GM23338 (cell line): ENCODE results near the gene FEZF2. TPM values are rescaled to one million over a fixed set of nuclear protein-coding genes. Genes with fewer than 3 reads are reported as not detected.
A peak's percentile ranks its signal among the peaks of the same experiment; 100 is the strongest.

Experiments used
- ATAC-seq: fragments of 200-7000 bp; cut with Tn5 transposase; 3 replicates; pipeline ENCODE4 v1.9.1; 2020
- DNase-seq: peaks from one replicate; pipeline ENCODE4 v3.0.0-alpha.2; 2015; ENCODE audit warnings: low spot score
- H2AFZ ChIP-seq: fragments of 200-600 bp; sonication (generic); 2 replicates; pipeline ENCODE4 v1.8.0; 2016; ENCODE audit warnings: antibody characterized with exemption, mild to moderate bottlenecking, moderate library complexity
- H3F3A ChIP-seq: fragments of 200-600 bp; sonication (generic); replicated peaks from 2 replicates; pipeline ENCODE4 v1.8.0; 2017; ENCODE audit warnings: antibody characterized with exemption, mixed run types, low read depth
- H3K27ac ChIP-seq: fragments of 200-600 bp; sonication (generic); 2 replicates; pipeline ENCODE4 v1.6.1; 2016; ENCODE audit warnings: low read depth
- H3K27me3 ChIP-seq: fragments of 200-600 bp; sonication (generic); 2 replicates; pipeline ENCODE4 v1.8.0; 2016; ENCODE audit warnings: mild to moderate bottlenecking, mixed run types, moderate library complexity; ENCODE audit not compliant: insufficient read depth
- H3K36me3 ChIP-seq: fragments of 200-600 bp; sonication (generic); 2 replicates; pipeline ENCODE4 v1.8.0; 2016; ENCODE audit warnings: mild to moderate bottlenecking; ENCODE audit not compliant: insufficient read depth
- H3K4me1 ChIP-seq: fragments of 200-600 bp; sonication (generic); 2 replicates; pipeline ENCODE4 v1.8.0; 2016; ENCODE audit warnings: mild to moderate bottlenecking, moderate library complexity; ENCODE audit not compliant: insufficient read depth
- H3K4me2 ChIP-seq: fragments of 200-600 bp; sonication (generic); 2 replicates; pipeline ENCODE4 v1.7.1; 2017; ENCODE audit warnings: mixed run types
- H3K4me3 ChIP-seq: fragments of 200-600 bp; sonication (generic); 2 replicates; pipeline ENCODE4 v1.6.1; 2016; ENCODE audit warnings: mixed run types
- H3K79me2 ChIP-seq: fragments of 200-600 bp; sonication (generic); replicated peaks from 2 replicates; pipeline ENCODE4 v1.8.0; 2017; ENCODE audit warnings: mild to moderate bottlenecking; ENCODE audit not compliant: insufficient read depth
- H3K9me2 ChIP-seq: fragments of 200-600 bp; sonication (generic); 2 replicates; pipeline ENCODE4 v1.8.0; 2017; ENCODE audit not compliant: insufficient read depth
- H4K20me1 ChIP-seq: fragments of 200-600 bp; sonication (generic); replicated peaks from 2 replicates; pipeline ENCODE4 v1.8.0; 2017; ENCODE audit warnings: mild to moderate bottlenecking; ENCODE audit not compliant: insufficient read depth
- H3K27ac Mint-ChIP-seq: 2 replicates; pipeline ENCODE4 v1.8.0; 2020; ENCODE audit warnings: inconsistent platforms, mild to moderate bottlenecking, moderate library complexity, mixed read lengths
- H3K27me3 Mint-ChIP-seq: 3 replicates; pipeline ENCODE4 v1.8.0; 2022; ENCODE audit warnings: low read depth, mild to moderate bottlenecking, moderate library complexity, mixed read lengths, inconsistent platforms; ENCODE audit not compliant: insufficient read depth, poor library complexity
- H3K36me3 Mint-ChIP-seq: 3 replicates; pipeline ENCODE4 v1.8.0; 2021; ENCODE audit warnings: low read depth, mild to moderate bottlenecking, inconsistent platforms, moderate library complexity, mixed read lengths
- H3K4me1 Mint-ChIP-seq: 3 replicates; pipeline ENCODE4 v1.8.0; 2020; ENCODE audit warnings: mild to moderate bottlenecking, inconsistent platforms, mixed read lengths
- H3K4me3 Mint-ChIP-seq: 3 replicates; pipeline ENCODE4 v1.8.0; 2021; ENCODE audit warnings: moderate library complexity, mild to moderate bottlenecking, inconsistent platforms, mixed read lengths
- H3K9me3 Mint-ChIP-seq: 3 replicates; pipeline ENCODE4 v1.8.0; 2020; ENCODE audit warnings: moderate library complexity, mild to moderate bottlenecking, inconsistent platforms, mixed read lengths
- EZH2 ChIP-seq: fragments of 200-600 bp; sonication (generic); IDR thresholded peaks from one replicate; pipeline ENCODE4 v1.8.0; 2017; ENCODE audit warnings: antibody characterized with exemption, mild to moderate bottlenecking, low read depth; ENCODE audit not compliant: unreplicated experiment
- polyA plus RNA-seq: library from polyadenylated mRNA; unstranded; fragments of >200 nt; fragmentation: Nextera tagmentation; extraction: Ambion mirVana; gene quantifications from 2 replicates; pipeline ENCODE4 v1.2.1, GENCODE V29; 2016
- total RNA-seq: library from RNA; depleted of rRNA; stranded (reverse); fragments of >200 nt; shearing (Covaris generic); gene quantifications from 2 replicates; pipeline ENCODE4 v1.2.3, GENCODE V29; 2014
- TF ChIP-seq, protein P1 (sequence below): fragments of 250-450 bp; sonication (Bioruptor Pico); IDR thresholded peaks from 2 replicates; pipeline ENCODE4 v1.5.0; 2020; ENCODE audit warnings: mild to moderate bottlenecking, moderate library complexity
- TF ChIP-seq, protein P2 (sequence below), 2 experiments: fragments of 200-600 bp in 1 of 2; sonication (generic) in 1 of 2; conservative IDR thresholded peaks; 2 replicates each; pipeline versions ENCODE4 v1.5.1 to v1.6.1; 2016 to 2017; ENCODE audit warnings: antibody characterized with exemption in 2 of 2, low read depth in 2 of 2, mild to moderate bottlenecking in 2 of 2, moderate library complexity in 1 of 2
- TF ChIP-seq, protein P3 (sequence below): IDR thresholded peaks from 2 replicates; pipeline ENCODE4 v1.6.1; 2016; ENCODE audit warnings: antibody characterized with exemption

Gene FEZF2
- total and polyA plus RNA-seq, 2 experiments from 2014 or later: not detected

DNA sequence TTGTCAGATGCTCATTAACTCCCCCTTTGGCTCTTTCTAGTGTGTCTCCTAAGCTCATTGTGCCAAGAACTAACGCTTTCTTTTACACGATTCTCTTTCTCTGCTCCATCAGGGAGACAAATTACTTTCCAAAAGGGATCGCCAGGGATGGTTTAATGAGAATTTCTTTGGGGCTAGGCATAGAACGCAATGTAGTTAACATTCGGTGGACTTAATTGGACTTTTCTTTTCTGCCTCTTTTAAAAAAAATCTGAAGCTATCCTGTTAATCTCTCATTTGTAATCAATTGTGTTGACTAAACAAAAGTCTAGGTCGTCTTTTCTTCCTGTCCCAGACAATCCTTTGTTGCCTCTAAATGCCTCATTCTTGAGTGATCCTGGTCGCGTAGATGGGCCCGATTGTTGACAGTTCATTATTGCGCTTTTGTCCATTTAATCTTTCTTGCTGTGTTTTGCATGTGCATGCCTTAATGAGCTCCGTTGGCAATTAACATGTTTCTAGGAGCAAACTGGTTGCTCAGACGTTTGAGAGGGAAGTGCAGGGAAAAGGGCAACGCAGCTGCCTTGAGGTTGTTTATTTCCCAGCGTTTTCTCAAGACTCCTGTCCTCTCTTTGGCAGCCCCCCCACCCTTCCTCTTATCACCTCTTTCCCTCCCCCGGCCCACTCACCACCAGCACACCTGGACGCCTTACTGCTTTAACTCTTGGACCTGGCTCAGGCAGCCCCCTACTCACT, 7.8 kb downstream of the FEZF2 start:
- no peaks in the 10 kb centered on the region for H3K36me3 ChIP-seq
- Mint-ChIP-seq H3K27ac (no peak overlapping the region), H3K4me3 (peak overlapping the region; percentile 59), H3K9me3 (no peaks in the 10 kb centered on the region), H3K4me1 (peaks cover 50% of the 10 kb centered on the region), H3K36me3 (no peaks in the 10 kb centered on the region), H3K27me3 (peaks cover 77% of the 10 kb centered on the region)
- peaks cover 92% of the 10 kb centered on the region for H3K27me3 ChIP-seq
- ATAC-seq: no peak
- H3F3A ChIP-seq: peaks cover 20% of the 10 kb centered on the region
- H3K4me1 ChIP-seq: peaks cover 51% of the 10 kb centered on the region
- H3K79me2 ChIP-seq: no peaks in the 10 kb centered on the region
- H3K27ac ChIP-seq: no peak overlapping the region
- no peaks in the 10 kb centered on the region for H3K9me2 ChIP-seq
- peak overlapping the region; percentile 80 for H3K4me2 ChIP-seq
- H3K4me3 ChIP-seq: peak overlapping the region; percentile 63
- TF ChIP-seq, protein P1, sequence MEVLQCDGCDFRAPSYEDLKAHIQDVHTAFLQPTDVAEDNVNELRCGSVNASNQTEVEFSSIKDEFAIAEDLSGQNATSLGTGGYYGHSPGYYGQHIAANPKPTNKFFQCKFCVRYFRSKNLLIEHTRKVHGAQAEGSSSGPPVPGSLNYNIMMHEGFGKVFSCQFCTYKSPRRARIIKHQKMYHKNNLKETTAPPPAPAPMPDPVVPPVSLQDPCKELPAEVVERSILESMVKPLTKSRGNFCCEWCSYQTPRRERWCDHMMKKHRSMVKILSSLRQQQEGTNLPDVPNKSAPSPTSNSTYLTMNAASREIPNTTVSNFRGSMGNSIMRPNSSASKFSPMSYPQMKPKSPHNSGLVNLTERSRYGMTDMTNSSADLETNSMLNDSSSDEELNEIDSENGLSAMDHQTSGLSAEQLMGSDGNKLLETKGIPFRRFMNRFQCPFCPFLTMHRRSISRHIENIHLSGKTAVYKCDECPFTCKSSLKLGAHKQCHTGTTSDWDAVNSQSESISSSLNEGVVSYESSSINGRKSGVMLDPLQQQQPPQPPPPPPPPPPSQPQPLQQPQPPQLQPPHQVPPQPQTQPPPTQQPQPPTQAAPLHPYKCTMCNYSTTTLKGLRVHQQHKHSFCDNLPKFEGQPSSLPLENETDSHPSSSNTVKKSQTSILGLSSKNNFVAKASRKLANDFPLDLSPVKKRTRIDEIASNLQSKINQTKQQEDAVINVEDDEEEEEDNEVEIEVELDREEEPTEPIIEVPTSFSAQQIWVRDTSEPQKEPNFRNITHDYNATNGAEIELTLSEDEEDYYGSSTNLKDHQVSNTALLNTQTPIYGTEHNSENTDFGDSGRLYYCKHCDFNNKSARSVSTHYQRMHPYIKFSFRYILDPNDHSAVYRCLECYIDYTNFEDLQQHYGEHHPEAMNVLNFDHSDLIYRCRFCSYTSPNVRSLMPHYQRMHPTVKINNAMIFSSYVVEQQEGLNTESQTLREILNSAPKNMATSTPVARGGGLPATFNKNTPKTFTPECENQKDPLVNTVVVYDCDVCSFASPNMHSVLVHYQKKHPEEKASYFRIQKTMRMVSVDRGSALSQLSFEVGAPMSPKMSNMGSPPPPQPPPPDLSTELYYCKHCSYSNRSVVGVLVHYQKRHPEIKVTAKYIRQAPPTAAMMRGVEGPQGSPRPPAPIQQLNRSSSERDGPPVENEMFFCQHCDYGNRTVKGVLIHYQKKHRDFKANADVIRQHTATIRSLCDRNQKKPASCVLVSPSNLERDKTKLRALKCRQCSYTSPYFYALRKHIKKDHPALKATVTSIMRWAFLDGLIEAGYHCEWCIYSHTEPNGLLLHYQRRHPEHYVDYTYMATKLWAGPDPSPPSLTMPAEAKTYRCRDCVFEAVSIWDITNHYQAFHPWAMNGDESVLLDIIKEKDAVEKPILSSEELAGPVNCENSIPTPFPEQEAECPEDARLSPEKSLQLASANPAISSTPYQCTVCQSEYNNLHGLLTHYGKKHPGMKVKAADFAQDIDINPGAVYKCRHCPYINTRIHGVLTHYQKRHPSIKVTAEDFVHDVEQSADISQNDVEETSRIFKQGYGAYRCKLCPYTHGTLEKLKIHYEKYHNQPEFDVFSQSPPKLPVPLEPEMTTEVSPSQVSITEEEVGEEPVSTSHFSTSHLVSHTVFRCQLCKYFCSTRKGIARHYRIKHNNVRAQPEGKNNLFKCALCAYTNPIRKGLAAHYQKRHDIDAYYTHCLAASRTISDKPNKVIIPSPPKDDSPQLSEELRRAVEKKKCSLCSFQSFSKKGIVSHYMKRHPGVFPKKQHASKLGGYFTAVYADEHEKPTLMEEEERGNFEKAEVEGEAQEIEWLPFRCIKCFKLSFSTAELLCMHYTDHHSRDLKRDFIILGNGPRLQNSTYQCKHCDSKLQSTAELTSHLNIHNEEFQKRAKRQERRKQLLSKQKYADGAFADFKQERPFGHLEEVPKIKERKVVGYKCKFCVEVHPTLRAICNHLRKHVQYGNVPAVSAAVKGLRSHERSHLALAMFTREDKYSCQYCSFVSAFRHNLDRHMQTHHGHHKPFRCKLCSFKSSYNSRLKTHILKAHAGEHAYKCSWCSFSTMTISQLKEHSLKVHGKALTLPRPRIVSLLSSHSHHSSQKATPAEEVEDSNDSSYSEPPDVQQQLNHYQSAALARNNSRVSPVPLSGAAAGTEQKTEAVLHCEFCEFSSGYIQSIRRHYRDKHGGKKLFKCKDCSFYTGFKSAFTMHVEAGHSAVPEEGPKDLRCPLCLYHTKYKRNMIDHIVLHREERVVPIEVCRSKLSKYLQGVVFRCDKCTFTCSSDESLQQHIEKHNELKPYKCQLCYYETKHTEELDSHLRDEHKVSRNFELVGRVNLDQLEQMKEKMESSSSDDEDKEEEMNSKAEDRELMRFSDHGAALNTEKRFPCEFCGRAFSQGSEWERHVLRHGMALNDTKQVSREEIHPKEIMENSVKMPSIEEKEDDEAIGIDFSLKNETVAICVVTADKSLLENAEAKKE: no peak
- TF ChIP-seq, protein P2, sequence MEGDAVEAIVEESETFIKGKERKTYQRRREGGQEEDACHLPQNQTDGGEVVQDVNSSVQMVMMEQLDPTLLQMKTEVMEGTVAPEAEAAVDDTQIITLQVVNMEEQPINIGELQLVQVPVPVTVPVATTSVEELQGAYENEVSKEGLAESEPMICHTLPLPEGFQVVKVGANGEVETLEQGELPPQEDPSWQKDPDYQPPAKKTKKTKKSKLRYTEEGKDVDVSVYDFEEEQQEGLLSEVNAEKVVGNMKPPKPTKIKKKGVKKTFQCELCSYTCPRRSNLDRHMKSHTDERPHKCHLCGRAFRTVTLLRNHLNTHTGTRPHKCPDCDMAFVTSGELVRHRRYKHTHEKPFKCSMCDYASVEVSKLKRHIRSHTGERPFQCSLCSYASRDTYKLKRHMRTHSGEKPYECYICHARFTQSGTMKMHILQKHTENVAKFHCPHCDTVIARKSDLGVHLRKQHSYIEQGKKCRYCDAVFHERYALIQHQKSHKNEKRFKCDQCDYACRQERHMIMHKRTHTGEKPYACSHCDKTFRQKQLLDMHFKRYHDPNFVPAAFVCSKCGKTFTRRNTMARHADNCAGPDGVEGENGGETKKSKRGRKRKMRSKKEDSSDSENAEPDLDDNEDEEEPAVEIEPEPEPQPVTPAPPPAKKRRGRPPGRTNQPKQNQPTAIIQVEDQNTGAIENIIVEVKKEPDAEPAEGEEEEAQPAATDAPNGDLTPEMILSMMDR (conservative IDR thresholded peaks at IDR 0.05; ENCODE audit: low read depth in 2 of 2): no peak
- TF ChIP-seq EZH2: peak; percentile 51
- TF ChIP-seq, protein P3, sequence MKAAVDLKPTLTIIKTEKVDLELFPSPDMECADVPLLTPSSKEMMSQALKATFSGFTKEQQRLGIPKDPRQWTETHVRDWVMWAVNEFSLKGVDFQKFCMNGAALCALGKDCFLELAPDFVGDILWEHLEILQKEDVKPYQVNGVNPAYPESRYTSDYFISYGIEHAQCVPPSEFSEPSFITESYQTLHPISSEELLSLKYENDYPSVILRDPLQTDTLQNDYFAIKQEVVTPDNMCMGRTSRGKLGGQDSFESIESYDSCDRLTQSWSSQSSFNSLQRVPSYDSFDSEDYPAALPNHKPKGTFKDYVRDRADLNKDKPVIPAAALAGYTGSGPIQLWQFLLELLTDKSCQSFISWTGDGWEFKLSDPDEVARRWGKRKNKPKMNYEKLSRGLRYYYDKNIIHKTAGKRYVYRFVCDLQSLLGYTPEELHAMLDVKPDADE: no peak
- no peaks in the 10 kb centered on the region for H4K20me1 ChIP-seq
- no peak overlapping the region for H2AFZ ChIP-seq
- DNase-seq: peak; percentile 51
